ENCODE data around the gene HIVEP3.

- TF ChIP-seq, protein P1, sequence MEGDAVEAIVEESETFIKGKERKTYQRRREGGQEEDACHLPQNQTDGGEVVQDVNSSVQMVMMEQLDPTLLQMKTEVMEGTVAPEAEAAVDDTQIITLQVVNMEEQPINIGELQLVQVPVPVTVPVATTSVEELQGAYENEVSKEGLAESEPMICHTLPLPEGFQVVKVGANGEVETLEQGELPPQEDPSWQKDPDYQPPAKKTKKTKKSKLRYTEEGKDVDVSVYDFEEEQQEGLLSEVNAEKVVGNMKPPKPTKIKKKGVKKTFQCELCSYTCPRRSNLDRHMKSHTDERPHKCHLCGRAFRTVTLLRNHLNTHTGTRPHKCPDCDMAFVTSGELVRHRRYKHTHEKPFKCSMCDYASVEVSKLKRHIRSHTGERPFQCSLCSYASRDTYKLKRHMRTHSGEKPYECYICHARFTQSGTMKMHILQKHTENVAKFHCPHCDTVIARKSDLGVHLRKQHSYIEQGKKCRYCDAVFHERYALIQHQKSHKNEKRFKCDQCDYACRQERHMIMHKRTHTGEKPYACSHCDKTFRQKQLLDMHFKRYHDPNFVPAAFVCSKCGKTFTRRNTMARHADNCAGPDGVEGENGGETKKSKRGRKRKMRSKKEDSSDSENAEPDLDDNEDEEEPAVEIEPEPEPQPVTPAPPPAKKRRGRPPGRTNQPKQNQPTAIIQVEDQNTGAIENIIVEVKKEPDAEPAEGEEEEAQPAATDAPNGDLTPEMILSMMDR (conservative IDR thresholded peaks at IDR 0.05), result no peak
- TF ChIP-seq EZH2 (IDR thresholded peaks at IDR 0.05; ENCODE audit: low read depth), result no peak
These were observed 456.1 kb downstream of the HIVEP3 start for GRCh38 chr1:41462680-41463004.
